SU-DHL-6 (cell line): ENCODE measurements around the gene TWIST2.

Source experiments
- CTCF ChIP-seq: fragments of 200-600 bp; sonication (generic); IDR thresholded peaks from one replicate; pipeline ENCODE4 v1.5.1; 2017; ENCODE audit warnings: antibody characterized with exemption, mild to moderate bottlenecking, low read length, moderate library complexity; ENCODE audit not compliant: insufficient read depth, poor library complexity, severe bottlenecking
- EZH2phosphoT487 ChIP-seq: fragments of 200-600 bp; sonication (generic), shearing (Covaris generic); conservative IDR thresholded peaks from 2 replicates; pipeline ENCODE4 v1.6.1; 2018; ENCODE audit warnings: mild to moderate bottlenecking, antibody characterized with exemption, low read length, moderate library complexity, mixed read lengths

GRCh38 chr2:238896641-238897040 is 48.8 kb downstream of the TWIST2 start:
- TF ChIP-seq CTCF (no peak), EZH2phosphoT487 (no peak)
